Gastroesophageal sphincter (tissue), 3 donors: ENCODE data around the gene COL26A1.

Experiments used
- CTCF ChIP-seq, 4 experiments: fragments of 200-600 bp in 2 of 4; fragments of 450-650 bp in 2 of 4; sonication (generic) in 1 of 4; IDR thresholded peaks; one replicate each; pipeline ENCODE4 v1.5.1; 2017 to 2019; ENCODE audit warnings: antibody characterized with exemption in 4 of 4, mild to moderate bottlenecking in 2 of 4, moderate library complexity in 2 of 4
- EP300 ChIP-seq: sonication (generic); formaldehyde crosslinking; IDR thresholded peaks from one replicate; pipeline ENCODE4 v1.6.1; 2017; ENCODE audit warnings: antibody characterized with exemption, mild to moderate bottlenecking
- POLR2AphosphoS5 ChIP-seq: sonication (generic); formaldehyde crosslinking; IDR thresholded peaks from one replicate; pipeline ENCODE4 v1.6.1; 2017; ENCODE audit warnings: antibody characterized with exemption

GRCh38 chr7:101517304-101517703 lies 154.6 kb downstream of the COL26A1 start:
- TF ChIP-seq CTCF (IDR thresholded peaks at IDR 0.05) (no peak), EP300 (no peak), POLR2AphosphoS5 (no peak)
